HepG2 (cell line): ENCODE measurements around the gene PSMD8. TPM values are rescaled to one million over a fixed set of nuclear protein-coding genes. Genes with fewer than 3 reads are reported as not detected.

Source experiments
- CC2D1A ChIP-seq: sonication (generic); formaldehyde crosslinking; IDR thresholded peaks from 2 replicates; pipeline ENCODE4 v1.8.1; 2023; ENCODE audit warnings: mild to moderate bottlenecking, missing genetic modification reagents
- CREB3 ChIP-seq: sonication (generic); formaldehyde crosslinking; IDR thresholded peaks from 2 replicates; pipeline ENCODE4 v1.5.0; 2020; ENCODE audit warnings: missing genetic modification reagents
- CREBL2 ChIP-seq: sonication (generic); formaldehyde crosslinking; IDR thresholded peaks from 2 replicates; pipeline ENCODE4 v1.8.1; 2023; ENCODE audit warnings: missing genetic modification reagents, mild to moderate bottlenecking, borderline replicate concordance
- CSRNP2 ChIP-seq: sonication (generic); formaldehyde crosslinking; conservative IDR thresholded peaks from 2 replicates; pipeline ENCODE4 v1.8.0; 2022; ENCODE audit warnings: low read depth, missing genetic modification reagents
- DNMT1 ChIP-seq: sonication (generic); formaldehyde crosslinking; IDR thresholded peaks from 2 replicates; pipeline ENCODE4 v1.5.1; 2020; ENCODE audit warnings: mild to moderate bottlenecking, missing genetic modification reagents
- EEA1 ChIP-seq: sonication (generic); formaldehyde crosslinking; IDR thresholded peaks from 2 replicates; pipeline ENCODE4 v1.5.1; 2020; ENCODE audit warnings: mild to moderate bottlenecking, missing genetic modification reagents, borderline replicate concordance
- KDM5A ChIP-seq: fragments of 200-600 bp; sonication (generic); IDR thresholded peaks from 2 replicates; pipeline ENCODE4 v1.7.0; 2018; ENCODE audit warnings: antibody characterized with exemption, mild to moderate bottlenecking, low read length, borderline replicate concordance
- ONECUT2 ChIP-seq: sonication (generic); formaldehyde crosslinking; IDR thresholded peaks from 2 replicates; pipeline ENCODE4 v1.4.0; 2020; ENCODE audit warnings: missing genetic modification reagents
- SIN3B ChIP-seq: fragments of 150-350 bp; IDR thresholded peaks from 2 replicates; pipeline ENCODE4 v1.6.1; 2014; ENCODE audit warnings: low read length
- SKI ChIP-seq: fragments of 450-650 bp; IDR thresholded peaks from one replicate; pipeline ENCODE4 v1.6.1; 2018; ENCODE audit warnings: mild to moderate bottlenecking; ENCODE audit not compliant: partially characterized antibody
- SOX6 ChIP-seq, 2 experiments: fragments of 450-650 bp in 1 of 2; sonication (generic) in 1 of 2; formaldehyde crosslinking in 1 of 2; IDR thresholded peaks; 2 replicates each; pipeline versions ENCODE4 v1.4.0 to v1.6.1; 2017 to 2020; ENCODE audit warnings: antibody characterized with exemption in 1 of 2, mild to moderate bottlenecking in 1 of 2, missing genetic modification reagents in 1 of 2
- ZBTB14 ChIP-seq: sonication (generic); formaldehyde crosslinking; IDR thresholded peaks from 2 replicates; pipeline ENCODE4 v1.4.0; 2020; ENCODE audit warnings: missing genetic modification reagents
- ZBTB42 ChIP-seq: sonication (generic); formaldehyde crosslinking; IDR thresholded peaks from 2 replicates; pipeline ENCODE4 v1.5.0; 2020; ENCODE audit warnings: mild to moderate bottlenecking, missing genetic modification reagents
- ZNF12 ChIP-seq: sonication (generic); formaldehyde crosslinking; IDR thresholded peaks from 2 replicates; pipeline ENCODE4 v1.5.0; 2020; ENCODE audit warnings: missing genetic modification reagents
- ZNF761 ChIP-seq: sonication (generic); formaldehyde crosslinking; conservative IDR thresholded peaks from 2 replicates; pipeline ENCODE4 v1.4.0; 2020; ENCODE audit warnings: mild to moderate bottlenecking, missing genetic modification reagents
- ZNF782 ChIP-seq: sonication (generic); formaldehyde crosslinking; IDR thresholded peaks from 2 replicates; pipeline ENCODE4 v1.4.0; 2020; ENCODE audit warnings: missing genetic modification reagents, mild to moderate bottlenecking, borderline replicate concordance
- ZNF800 ChIP-seq: sonication (generic); formaldehyde crosslinking; IDR thresholded peaks from 2 replicates; pipeline ENCODE4 v1.4.0; 2020; ENCODE audit warnings: missing genetic modification reagents
- ZSCAN5A ChIP-seq: sonication (generic); formaldehyde crosslinking; IDR thresholded peaks from 2 replicates; pipeline ENCODE4 v1.8.0; 2022; ENCODE audit warnings: mild to moderate bottlenecking, missing genetic modification reagents, borderline replicate concordance
- ZSCAN9 ChIP-seq: IDR thresholded peaks from 2 replicates; pipeline ENCODE4 v1.6.1; 2016; ENCODE audit warnings: borderline replicate concordance
- ZZZ3 ChIP-seq: sonication (generic); formaldehyde crosslinking; IDR thresholded peaks from 2 replicates; pipeline ENCODE4 v1.4.0; 2020; ENCODE audit warnings: missing genetic modification reagents, mild to moderate bottlenecking, borderline replicate concordance
- polyA plus RNA-seq, 8 experiments: library from polyadenylated mRNA; depleted of rRNA in 3 of 8; stranded (reverse) in 7 of 8; unstranded in 1 of 8; fragments of >200 nt; fragmentation: Illumina TruSeq in 4 of 8; extraction: Trizol in 4 of 8; gene quantifications; 2 replicates each; pipeline versions ENCODE4 v1.2.1 to v1.2.3, GENCODE V29; 2011 to 2016; ENCODE audit warnings: low read depth in 4 of 8, missing spikeins in 1 of 8, mixed read lengths in 1 of 8; ENCODE audit not compliant: insufficient read depth in 1 of 8
- total RNA-seq, 5 experiments: library from RNA; depleted of rRNA; stranded (reverse); fragments of >200 nt; fragmentation: Illumina TruSeq; extraction: Trizol; gene quantifications; 2 replicates each; pipeline ENCODE4 v1.2.3, GENCODE V29; 2016; ENCODE audit warnings: low read depth in 1 of 5

Gene PSMD8
- total and polyA plus RNA-seq, 2 of the 13 experiments (the other 11 are each of a cell fraction or from before 2014, with no cell fraction given), result 162 to 296 TPM

- TF ChIP-seq CC2D1A (CRISPR knock-in tag), result no peak
- TF ChIP-seq ZNF800 (CRISPR knock-in tag), result no peak
- peak; percentile 64; the same call in 1 of the 2 replicates for TF ChIP-seq ZBTB42 (CRISPR knock-in tag)
- no peak for TF ChIP-seq CSRNP2 (CRISPR knock-in tag)
- TF ChIP-seq DNMT1, result peak; percentile 58; the same call in 1 of the 2 replicates
- no peak for TF ChIP-seq CREBL2 (CRISPR knock-in tag)
- TF ChIP-seq CREB3 (CRISPR knock-in tag), result no peak
- no peak for TF ChIP-seq SKI
- peak; percentile 85 for TF ChIP-seq EEA1 (CRISPR knock-in tag)
- no peak for TF ChIP-seq SIN3B
- TF ChIP-seq ZNF782 (CRISPR knock-in tag), result peak; percentile 99
- TF ChIP-seq ZZZ3 (CRISPR knock-in tag), result no peak; the same call in 1 of the 2 replicates
- TF ChIP-seq KDM5A, result peak; percentile 64; the same call in 1 of the 2 replicates
- TF ChIP-seq SOX6 (IDR thresholded peaks at IDR 0.05), result no peak
- peak; percentile 58; the same call in 1 of the 2 replicates for TF ChIP-seq SOX6 (CRISPR knock-in tag; IDR thresholded peaks at IDR 0.05)
- TF ChIP-seq ZSCAN9 (CRISPR knock-in tag), result peak; percentile 69; the same call in 1 of the 2 replicates
- TF ChIP-seq ZBTB14, result no peak
- peak; percentile 87; the same call in 1 of the 2 replicates for TF ChIP-seq ZNF761
- TF ChIP-seq ZNF12 (CRISPR knock-in tag), result 0 out of 2 replicates have a peak, but pooled peaks have one; percentile 22
- TF ChIP-seq ONECUT2 (CRISPR knock-in tag), result no peak
- peak; percentile 67; the same call in 1 of the 2 replicates for TF ChIP-seq ZSCAN5A (CRISPR knock-in tag)
These were observed at the start of gene PSMD8 (continued) for GRCh38 chr19:38374332-38375097.
